ENCODE results near the gene POR. TPM values are rescaled to one million over a fixed set of nuclear protein-coding genes. Genes with fewer than 3 reads are reported as not detected.

POR gene
- total and polyA plus RNA-seq, 2 donors = 44.6 to 114 TPM

DNA sequence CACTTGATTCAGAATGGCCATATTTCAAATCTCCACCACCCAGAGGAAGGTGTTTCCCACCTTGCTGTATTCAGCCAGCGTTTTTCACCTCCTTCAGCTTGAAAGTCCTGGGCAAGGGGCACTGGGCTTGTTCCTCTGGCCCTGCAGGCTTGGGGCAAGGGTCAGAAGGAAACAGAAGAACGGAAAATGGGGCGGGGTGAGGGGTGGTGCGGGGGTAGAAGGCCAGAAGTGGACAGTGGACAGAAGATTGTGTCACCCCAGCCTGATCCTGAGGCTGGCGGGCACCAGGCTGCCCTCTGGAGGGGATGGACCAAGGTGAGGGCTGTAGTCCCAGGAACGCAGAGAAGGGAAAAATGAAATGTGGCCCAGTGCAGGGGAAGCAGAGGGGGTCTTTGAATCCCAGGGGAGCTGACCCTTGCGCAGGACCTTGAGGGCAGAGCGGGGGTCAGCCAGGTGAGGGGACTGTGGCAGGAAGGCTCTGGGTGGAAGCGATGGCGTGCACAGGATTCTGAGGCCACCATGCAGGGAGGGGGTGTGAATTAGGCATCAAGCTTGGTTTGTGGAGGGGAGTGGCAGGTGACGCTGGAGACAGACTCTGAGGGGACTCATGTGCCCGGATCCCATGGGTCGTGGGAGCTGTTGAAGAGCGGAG, 56.5 kb downstream of the POR start:
- H3K9me3 ChIP-seq (ENCODE audit: control insufficient read depth in 2 of 2, insufficient read depth in 1 of 2, low read length in 1 of 2) = no peaks in the 10 kb centered on the region
- H3K36me3 ChIP-seq (ENCODE audit: control insufficient read depth in 2 of 2, insufficient read depth in 2 of 2, low read length in 1 of 2) = peaks cover 31 to 36% of the 10 kb centered on the region in 2 donors
- H3K27ac ChIP-seq (ENCODE audit: low read depth in 1 of 2, low read length in 1 of 2) = no peak overlapping the region
- no peaks in the 10 kb centered on the region for H3K27me3 ChIP-seq (ENCODE audit: control insufficient read depth in 2 of 2, insufficient read depth in 1 of 2, low read length in 1 of 2)
- 96% methylated on average over 14 of the region's 14 CpGs for WGBS
- no peak for DNase-seq (ENCODE audit: low read depth in 6 of 9, low spot score in 9 of 9)
- H3K4me1 ChIP-seq (ENCODE audit: control insufficient read depth in 2 of 2, insufficient read depth in 2 of 2, low read length in 2 of 2) = no peaks in the 10 kb centered on the region
- no peak overlapping the region for H3K4me3 ChIP-seq (ENCODE audit: low read length in 2 of 2)

DNA sequence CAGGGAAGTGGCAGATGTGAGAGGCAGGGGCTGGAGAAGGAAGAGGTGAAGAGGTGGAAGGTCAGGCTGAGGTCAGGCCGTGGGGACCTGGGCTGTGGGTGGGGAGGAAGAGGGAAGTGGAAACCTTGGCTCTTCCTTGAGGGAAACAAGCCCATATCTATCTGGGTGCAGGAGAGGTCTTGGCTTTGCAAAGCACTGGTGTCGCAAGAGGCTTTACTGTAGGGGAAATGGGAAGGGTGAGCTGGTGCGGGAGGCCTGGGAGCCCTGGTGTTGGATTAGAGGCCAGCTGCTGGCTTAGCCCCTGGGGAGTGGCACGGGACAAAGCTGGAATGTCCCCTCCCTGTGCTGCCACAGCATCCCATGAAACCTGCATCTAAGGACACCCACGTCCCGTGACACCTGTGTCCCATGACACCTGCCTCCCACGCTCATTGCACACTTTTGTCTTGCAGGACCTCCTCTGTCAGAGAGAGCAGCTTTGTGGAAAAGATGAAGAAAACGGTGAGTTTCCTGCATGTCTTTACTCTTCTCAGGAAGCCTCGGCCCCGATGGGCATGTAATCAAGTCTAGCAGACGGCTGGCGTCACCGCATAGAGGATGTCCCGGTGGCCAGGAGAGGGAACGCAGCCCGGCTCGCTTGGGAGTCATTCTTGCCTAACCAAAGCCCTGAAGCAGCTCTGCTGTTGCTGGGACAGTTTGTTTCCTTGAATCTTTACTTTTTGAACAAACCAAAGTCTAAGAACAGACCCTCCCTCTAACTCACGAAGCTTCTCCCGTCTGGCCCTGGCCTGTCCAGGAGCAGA, 57.2 kb downstream of the POR start:
- no peak overlapping the region for H3K4me3 ChIP-seq (ENCODE audit: low read length in 2 of 2)
- H3K27me3 ChIP-seq (ENCODE audit: control insufficient read depth in 2 of 2, insufficient read depth in 1 of 2, low read length in 1 of 2) = no peaks in the 10 kb centered on the region
- DNase-seq (ENCODE audit: low read depth in 6 of 9, low spot score in 9 of 9) = no peak
- no peak overlapping the region for H3K27ac ChIP-seq (ENCODE audit: low read depth in 1 of 2, low read length in 1 of 2)
- H3K4me1 ChIP-seq (ENCODE audit: control insufficient read depth in 2 of 2, insufficient read depth in 2 of 2, low read length in 2 of 2) = no peaks in the 10 kb centered on the region
- WGBS = 93% methylated on average over 19 of the region's 19 CpGs
- peaks cover 30 to 35% of the 10 kb centered on the region in 2 donors for H3K36me3 ChIP-seq (ENCODE audit: control insufficient read depth in 2 of 2, insufficient read depth in 2 of 2, low read length in 1 of 2)
- H3K9me3 ChIP-seq (ENCODE audit: control insufficient read depth in 2 of 2, insufficient read depth in 1 of 2, low read length in 1 of 2) = no peaks in the 10 kb centered on the region

DNA sequence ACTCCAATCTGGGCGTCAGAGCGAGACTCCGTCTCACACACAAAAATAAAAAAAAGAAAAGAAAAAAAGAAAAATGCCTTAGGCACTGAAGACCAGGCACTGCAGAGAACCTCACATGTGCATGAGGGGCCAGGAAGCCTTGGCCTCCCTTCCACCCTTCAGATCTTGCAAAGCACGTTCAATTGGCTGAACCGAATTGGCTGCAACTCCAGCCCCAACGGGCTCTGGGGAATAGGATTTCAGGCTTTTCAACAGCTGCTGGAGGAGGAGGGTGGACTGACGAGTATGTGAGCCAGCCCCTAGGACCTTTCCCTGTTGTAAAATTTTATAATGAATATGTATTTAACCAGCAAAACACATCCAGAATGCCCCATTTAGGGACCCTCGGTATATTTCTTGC, 62.8 kb downstream of the POR start:
- no peak overlapping the region for H3K4me3 ChIP-seq (ENCODE audit: low read length in 2 of 2)
- H3K27ac ChIP-seq (ENCODE audit: low read depth in 1 of 2, low read length in 1 of 2) = no peak overlapping the region
- no peaks in the 10 kb centered on the region for H3K4me1 ChIP-seq (ENCODE audit: control insufficient read depth in 2 of 2, insufficient read depth in 2 of 2, low read length in 2 of 2)
- WGBS = 93% methylated on average over 8 of the region's 8 CpGs
- no peaks in the 10 kb centered on the region for H3K9me3 ChIP-seq (ENCODE audit: control insufficient read depth in 2 of 2, insufficient read depth in 1 of 2, low read length in 1 of 2)
- peaks cover 49 to 62% of the 10 kb centered on the region in 2 donors for H3K36me3 ChIP-seq (ENCODE audit: control insufficient read depth in 2 of 2, insufficient read depth in 2 of 2, low read length in 1 of 2)
- no peaks in the 10 kb centered on the region for H3K27me3 ChIP-seq (ENCODE audit: control insufficient read depth in 2 of 2, insufficient read depth in 1 of 2, low read length in 1 of 2)
- no peak for DNase-seq (ENCODE audit: low read depth in 6 of 9, low spot score in 9 of 9)

DNA sequence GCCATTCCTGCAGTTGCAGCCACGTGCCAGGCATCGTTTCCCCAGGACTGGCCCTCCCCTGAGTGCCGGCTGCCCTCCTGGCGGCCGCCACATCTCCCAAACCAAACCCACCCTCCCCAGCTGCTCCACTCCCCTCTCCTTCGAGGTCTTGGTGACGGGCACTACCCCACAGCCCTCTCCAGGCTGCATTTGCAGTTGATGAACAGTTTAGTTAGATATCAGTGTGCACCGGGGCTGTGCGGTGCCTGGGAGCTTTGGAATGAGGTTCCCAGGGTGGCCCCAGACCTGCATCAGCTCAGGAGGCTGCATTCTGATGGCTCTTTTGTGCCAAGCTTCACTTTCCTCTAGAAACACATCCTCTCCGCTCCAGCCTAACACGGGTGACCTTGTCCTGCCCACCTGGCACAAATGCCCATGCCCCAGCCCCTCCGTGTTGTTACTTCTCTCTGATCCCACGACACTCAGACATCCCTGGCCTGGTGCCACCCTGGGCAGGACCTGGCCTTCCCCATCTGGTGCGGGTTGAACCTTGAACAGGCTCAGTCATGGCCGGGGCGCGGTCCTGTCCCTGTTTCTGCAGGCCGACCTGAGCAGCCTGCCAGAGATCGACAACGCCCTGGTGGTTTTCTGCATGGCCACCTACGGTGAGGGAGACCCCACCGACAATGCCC, 64.9 kb downstream of the POR start:
- Histone ChIP-seq H3K9me3 (ENCODE audit: control insufficient read depth in 2 of 2, insufficient read depth in 1 of 2, low read length in 1 of 2) (no peaks in the 10 kb centered on the region), H3K27me3 (ENCODE audit: control insufficient read depth in 2 of 2, insufficient read depth in 1 of 2, low read length in 1 of 2) (no peaks in the 10 kb centered on the region), H3K36me3 (ENCODE audit: control insufficient read depth in 2 of 2, insufficient read depth in 2 of 2, low read length in 1 of 2) (peaks cover 55 to 72% of the 10 kb centered on the region in 2 donors), H3K4me1 (ENCODE audit: control insufficient read depth in 2 of 2, insufficient read depth in 2 of 2, low read length in 2 of 2) (no peaks in the 10 kb centered on the region), H3K4me3 (ENCODE audit: low read length in 2 of 2) (no peak overlapping the region), H3K27ac (ENCODE audit: low read depth in 1 of 2, low read length in 1 of 2) (no peak overlapping the region)
- DNase-seq (ENCODE audit: low read depth in 6 of 9, low spot score in 9 of 9) = no peak
- WGBS = 96% methylated on average over 22 of the region's 22 CpGs

DNA sequence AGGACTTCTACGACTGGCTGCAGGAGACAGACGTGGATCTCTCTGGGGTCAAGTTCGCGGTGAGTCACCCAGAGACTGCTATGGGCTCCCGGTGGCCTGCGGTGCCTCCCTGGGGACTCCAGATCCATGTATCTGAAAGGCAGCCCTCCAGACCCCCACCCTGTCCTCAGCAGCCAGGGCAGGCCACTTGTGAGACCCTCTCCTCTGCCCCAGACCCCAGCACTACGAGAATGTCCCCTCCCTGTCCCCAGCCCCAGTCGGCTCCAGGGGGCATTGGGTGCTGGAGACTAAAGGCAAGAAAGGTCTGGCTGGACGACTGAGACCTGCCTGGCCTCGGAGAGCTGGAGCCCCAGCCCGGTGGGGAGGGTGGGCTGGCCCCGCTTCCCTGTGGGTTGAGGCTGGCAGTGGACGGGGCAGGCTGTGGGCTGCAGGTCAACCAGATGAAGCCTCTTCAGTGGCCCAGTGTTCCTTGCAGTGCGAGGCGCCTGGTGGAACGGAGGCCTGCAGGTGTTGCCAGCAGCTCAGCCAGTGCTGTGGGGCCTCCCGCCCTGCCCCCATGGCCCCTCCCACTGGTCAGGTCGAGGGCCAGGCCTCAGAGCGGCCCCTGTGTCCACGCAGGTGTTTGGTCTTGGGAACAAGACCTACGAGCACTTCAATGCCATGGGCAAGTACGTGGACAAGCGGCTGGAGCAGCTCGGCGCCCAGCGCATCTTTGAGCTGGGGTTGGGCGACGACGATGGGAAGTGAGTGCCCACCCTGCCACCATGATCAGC, 65.7 kb downstream of the POR start:
- 96% methylated on average over 29 of the region's 29 CpGs for WGBS
- no peak overlapping the region for H3K27ac ChIP-seq (ENCODE audit: low read depth in 1 of 2, low read length in 1 of 2)
- no peak for DNase-seq (ENCODE audit: low read depth in 6 of 9, low spot score in 9 of 9)
- no peaks in the 10 kb centered on the region for H3K4me1 ChIP-seq (ENCODE audit: control insufficient read depth in 2 of 2, insufficient read depth in 2 of 2, low read length in 2 of 2)
- H3K9me3 ChIP-seq (ENCODE audit: control insufficient read depth in 2 of 2, insufficient read depth in 1 of 2, low read length in 1 of 2) = no peaks in the 10 kb centered on the region
- no peak overlapping the region for H3K4me3 ChIP-seq (ENCODE audit: low read length in 2 of 2)
- no peaks in the 10 kb centered on the region for H3K27me3 ChIP-seq (ENCODE audit: control insufficient read depth in 2 of 2, insufficient read depth in 1 of 2, low read length in 1 of 2)
- H3K36me3 ChIP-seq (ENCODE audit: control insufficient read depth in 2 of 2, insufficient read depth in 2 of 2, low read length in 1 of 2) = peaks cover 62 to 79% of the 10 kb centered on the region in 2 donors

DNA sequence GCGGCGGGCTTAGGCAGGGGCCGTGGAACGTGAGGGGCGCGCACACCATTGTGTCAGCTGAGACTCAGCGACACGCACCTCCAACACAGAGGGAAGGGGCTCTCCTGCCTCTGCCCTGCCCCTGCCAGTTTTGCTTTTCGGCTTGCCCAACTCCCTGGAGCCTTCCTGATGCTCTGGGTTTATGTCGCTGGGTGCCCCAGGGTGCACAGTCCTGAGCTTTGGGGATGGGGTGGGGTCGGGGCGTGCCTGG, 66.2 kb downstream of the POR start:
- H3K27ac ChIP-seq (ENCODE audit: low read depth in 1 of 2, low read length in 1 of 2) = no peak overlapping the region
- WGBS = 93% methylated on average over 12 of the region's 12 CpGs
- H3K36me3 ChIP-seq (ENCODE audit: control insufficient read depth in 2 of 2, insufficient read depth in 2 of 2, low read length in 1 of 2) = peaks cover 62 to 84% of the 10 kb centered on the region in 2 donors
- H3K27me3 ChIP-seq (ENCODE audit: control insufficient read depth in 2 of 2, insufficient read depth in 1 of 2, low read length in 1 of 2) = no peaks in the 10 kb centered on the region
- H3K9me3 ChIP-seq (ENCODE audit: control insufficient read depth in 2 of 2, insufficient read depth in 1 of 2, low read length in 1 of 2) = no peaks in the 10 kb centered on the region
- no peaks in the 10 kb centered on the region for H3K4me1 ChIP-seq (ENCODE audit: control insufficient read depth in 2 of 2, insufficient read depth in 2 of 2, low read length in 2 of 2)
- no peak for DNase-seq (ENCODE audit: low read depth in 6 of 9, low spot score in 9 of 9)
- no peak overlapping the region for H3K4me3 ChIP-seq (ENCODE audit: low read length in 2 of 2)

DNA sequence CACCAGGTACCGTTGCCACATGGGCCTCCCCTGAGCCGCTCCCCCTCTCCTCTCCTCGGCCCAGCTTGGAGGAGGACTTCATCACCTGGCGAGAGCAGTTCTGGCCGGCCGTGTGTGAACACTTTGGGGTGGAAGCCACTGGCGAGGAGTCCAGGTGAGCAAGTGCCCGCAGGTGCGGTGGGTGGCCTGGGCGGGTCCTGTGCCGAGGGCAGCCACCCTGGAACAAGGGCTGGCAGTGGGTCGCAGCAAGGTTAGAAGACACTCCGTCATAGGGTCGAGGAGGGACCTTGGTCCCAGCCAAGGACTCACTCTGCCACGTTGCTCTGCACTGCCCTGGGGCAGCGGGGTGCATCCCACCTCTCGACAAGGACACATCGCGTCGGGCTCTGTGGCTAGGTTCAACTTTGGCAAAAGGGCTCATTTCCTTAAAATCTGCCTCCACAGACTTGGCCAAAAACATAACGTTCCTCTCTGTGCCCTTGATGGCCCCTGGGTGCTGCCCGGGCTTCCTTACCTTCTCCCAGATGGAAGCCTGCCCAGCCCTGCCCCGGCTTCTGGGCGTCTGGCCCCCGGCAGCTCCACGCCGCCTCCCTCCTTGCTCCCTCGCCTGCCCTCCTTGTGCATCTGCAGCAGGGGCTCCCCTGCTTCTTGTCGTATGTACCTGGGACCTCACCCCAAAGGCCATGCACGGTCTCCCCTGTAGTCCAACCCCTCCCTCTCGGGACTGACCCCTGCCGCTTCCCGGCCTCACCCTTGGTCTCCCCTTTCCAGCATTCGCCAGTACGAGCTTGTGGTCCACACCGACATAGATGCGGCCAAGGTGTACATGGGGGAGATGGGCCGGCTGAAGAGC, 66.7 kb downstream of the POR start:
- DNase-seq (ENCODE audit: low read depth in 6 of 9, low spot score in 9 of 9) = no peak
- Histone ChIP-seq H3K4me1 (ENCODE audit: control insufficient read depth in 2 of 2, insufficient read depth in 2 of 2, low read length in 2 of 2) (no peaks in the 10 kb centered on the region), H3K36me3 (ENCODE audit: control insufficient read depth in 2 of 2, insufficient read depth in 2 of 2, low read length in 1 of 2) (peaks cover 67 to 90% of the 10 kb centered on the region in 2 donors), H3K27ac (ENCODE audit: low read depth in 1 of 2, low read length in 1 of 2) (no peak overlapping the region), H3K27me3 (ENCODE audit: control insufficient read depth in 2 of 2, insufficient read depth in 1 of 2, low read length in 1 of 2) (no peaks in the 10 kb centered on the region), H3K4me3 (ENCODE audit: low read length in 2 of 2) (no peak overlapping the region), H3K9me3 (ENCODE audit: control insufficient read depth in 2 of 2, insufficient read depth in 1 of 2, low read length in 1 of 2) (no peaks in the 10 kb centered on the region)
- WGBS = 95% methylated on average over 38 of the region's 38 CpGs

DNA sequence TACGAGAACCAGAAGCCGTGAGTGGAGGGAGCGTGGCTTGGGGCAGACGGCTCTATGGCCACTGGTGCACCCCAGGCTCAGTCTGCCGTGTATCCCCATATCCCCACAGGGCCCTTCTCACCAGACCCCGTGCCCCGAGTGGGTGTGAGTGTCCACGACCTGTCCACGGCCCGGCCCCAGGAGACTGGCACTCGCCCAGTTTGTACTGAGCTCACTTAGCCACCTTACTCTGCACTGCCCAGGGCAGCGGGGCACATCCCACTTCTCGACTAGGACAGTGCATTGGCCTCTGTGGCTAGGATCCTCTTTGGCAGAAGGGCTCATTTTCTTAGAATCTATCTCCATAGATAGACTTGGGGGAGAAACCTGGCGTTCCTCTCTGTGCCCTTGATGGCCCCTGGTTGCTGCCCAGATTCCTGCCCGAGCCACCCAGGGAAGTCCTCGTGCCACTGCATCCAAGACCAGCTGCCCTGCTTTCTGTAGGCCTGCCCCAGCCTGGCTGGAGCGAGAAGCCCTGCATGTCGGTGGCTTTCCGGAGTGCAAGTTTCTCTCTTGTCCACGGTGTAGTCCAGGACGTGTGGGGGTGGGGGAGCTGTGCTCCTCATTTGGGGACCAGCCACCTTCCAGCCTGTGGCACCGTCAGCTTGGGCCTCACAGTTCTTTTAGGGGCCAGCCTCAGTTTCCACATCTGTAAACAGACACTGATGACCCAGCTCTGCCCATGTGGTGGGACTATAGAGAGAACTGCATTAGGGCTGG, 67.5 kb downstream of the POR start:
- no peak overlapping the region for H3K4me3 ChIP-seq (ENCODE audit: low read length in 2 of 2)
- 98% methylated on average over 22 of the region's 22 CpGs for WGBS
- peaks cover 72 to 90% of the 10 kb centered on the region in 2 donors for H3K36me3 ChIP-seq (ENCODE audit: control insufficient read depth in 2 of 2, insufficient read depth in 2 of 2, low read length in 1 of 2)
- DNase-seq (ENCODE audit: low read depth in 6 of 9, low spot score in 9 of 9) = no peak
- H3K27ac ChIP-seq (ENCODE audit: low read depth in 1 of 2, low read length in 1 of 2) = no peak overlapping the region
- no peaks in the 10 kb centered on the region for H3K4me1 ChIP-seq (ENCODE audit: control insufficient read depth in 2 of 2, insufficient read depth in 2 of 2, low read length in 2 of 2)
- H3K9me3 ChIP-seq (ENCODE audit: control insufficient read depth in 2 of 2, insufficient read depth in 1 of 2, low read length in 1 of 2) = no peaks in the 10 kb centered on the region
- H3K27me3 ChIP-seq (ENCODE audit: control insufficient read depth in 2 of 2, insufficient read depth in 1 of 2, low read length in 1 of 2) = no peaks in the 10 kb centered on the region
